ENCODE measurements around the gene MATK.

Gene MATK, protein sequence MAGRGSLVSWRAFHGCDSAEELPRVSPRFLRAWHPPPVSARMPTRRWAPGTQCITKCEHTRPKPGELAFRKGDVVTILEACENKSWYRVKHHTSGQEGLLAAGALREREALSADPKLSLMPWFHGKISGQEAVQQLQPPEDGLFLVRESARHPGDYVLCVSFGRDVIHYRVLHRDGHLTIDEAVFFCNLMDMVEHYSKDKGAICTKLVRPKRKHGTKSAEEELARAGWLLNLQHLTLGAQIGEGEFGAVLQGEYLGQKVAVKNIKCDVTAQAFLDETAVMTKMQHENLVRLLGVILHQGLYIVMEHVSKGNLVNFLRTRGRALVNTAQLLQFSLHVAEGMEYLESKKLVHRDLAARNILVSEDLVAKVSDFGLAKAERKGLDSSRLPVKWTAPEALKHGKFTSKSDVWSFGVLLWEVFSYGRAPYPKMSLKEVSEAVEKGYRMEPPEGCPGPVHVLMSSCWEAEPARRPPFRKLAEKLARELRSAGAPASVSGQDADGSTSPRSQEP

DNA sequence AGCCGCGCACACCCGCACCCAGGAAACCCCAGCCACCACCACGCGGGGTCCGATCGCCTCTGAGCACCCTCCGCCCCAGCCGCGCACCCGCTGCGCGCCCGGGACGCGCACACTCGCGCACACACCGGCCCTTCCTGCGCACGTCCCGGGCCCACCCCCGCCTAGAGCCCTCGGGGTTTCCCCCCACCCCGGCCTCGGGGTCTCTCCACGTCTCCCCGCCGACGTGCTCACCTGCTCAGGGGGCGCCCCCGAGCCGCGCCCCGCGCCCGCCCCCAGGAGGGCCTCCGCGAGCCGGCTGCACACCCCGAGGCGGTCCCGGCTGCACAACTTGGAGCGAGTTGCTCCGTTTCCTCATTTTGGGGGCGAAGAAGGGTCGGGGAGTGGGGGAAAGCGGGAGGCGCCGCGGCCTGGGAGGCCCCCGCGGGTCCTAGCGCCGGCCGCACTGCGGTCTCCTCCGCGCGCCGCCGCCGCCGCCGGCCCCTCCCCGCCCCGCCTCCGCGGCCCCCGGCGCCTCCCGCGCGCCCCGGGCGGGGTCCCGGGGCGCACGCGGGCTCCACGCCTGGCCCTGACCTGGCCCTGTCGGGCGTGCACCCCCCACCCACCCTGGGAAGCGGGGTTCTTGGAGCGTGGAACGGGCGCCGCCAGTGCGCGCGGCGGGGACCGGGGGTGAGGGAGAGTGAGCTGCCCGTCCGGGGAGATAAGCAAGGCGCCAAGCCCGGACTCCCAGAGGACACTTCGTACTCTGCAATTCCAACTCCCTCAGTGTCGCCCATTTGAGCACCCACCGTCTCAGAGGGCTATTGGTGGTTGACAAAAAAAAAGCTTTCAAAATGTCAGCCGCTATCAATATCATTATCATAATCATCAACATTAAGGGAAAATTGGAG, at the start of gene MATK:
MATK (minus strand) TSS at position 444 of the 887 bp plus-strand sequence. CDS start 1,246 bp downstream, outside the sequence.
- DNase-seq, result peak; percentile 54
- peak; percentile 50 for ATAC-seq

DNA sequence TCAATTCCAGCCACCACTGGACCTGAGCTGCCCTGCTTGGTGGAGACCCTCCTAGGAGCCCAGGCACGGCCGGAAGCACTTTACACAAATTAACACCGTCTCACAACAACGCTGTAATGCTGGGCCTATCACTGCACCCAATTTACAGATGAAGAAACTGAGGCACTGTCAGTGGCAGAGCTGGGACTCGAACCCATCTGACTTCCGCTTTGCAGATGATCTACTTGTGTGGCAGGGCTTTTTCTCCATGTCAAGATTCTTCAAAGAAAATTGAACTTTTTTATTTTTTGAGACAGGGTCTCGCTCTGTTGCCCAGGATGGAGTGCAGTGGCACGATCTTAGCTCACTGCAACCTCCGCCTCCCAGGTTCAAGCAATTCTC, 48.9 kb upstream of the MATK start:
- no peak for ATAC-seq
- DNase-seq, result no peak

DNA sequence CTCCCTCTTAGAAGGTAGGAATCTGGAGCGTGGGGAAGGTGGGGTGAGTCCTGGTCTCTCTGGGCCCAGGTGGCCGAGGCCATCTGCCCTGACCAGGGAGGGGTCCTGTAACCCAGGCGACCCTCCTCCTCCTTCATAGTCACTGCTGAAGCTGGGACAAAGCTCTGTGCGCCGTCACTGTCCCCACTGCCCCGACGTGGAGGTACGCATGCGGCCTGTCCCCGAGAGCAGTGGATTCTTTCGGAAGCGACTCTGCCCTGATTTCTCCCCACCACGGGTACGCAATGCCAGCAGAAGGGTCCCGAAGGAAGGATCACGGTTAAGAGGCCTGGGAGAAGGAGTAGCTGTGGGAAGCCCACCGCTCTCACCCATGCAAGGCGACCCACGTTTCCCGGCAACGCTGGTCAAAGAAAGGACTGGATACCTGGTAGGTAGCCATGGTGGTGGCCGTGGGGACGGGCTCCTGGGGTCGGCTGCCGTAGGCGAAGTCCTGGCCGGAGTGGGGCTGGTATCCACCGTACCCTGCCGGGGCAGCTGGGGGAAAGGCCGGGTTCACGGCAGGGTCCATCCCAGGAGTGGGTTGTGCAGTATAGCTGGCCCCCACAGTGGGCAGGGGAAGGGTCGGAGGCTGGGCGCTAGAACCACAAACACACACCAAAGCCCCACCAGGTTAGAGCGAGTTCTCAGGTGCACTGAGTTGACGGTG, 48.3 kb upstream of the MATK start:
- no peak for ATAC-seq
- DNase-seq, result no peak

- ATAC-seq, result no peak
These were observed 47.6 kb upstream of the MATK start for GRCh38 chr19:3833578-3834348.

GRCh38 chr19:3832001-3832400, 45.8 kb upstream of the MATK start:
- ATAC-seq (no peak), DNase-seq (no peak)

More at GRCh38 chr19:3833578-3834348, 47.6 kb upstream of the MATK start:
- no peak for DNase-seq

DNA sequence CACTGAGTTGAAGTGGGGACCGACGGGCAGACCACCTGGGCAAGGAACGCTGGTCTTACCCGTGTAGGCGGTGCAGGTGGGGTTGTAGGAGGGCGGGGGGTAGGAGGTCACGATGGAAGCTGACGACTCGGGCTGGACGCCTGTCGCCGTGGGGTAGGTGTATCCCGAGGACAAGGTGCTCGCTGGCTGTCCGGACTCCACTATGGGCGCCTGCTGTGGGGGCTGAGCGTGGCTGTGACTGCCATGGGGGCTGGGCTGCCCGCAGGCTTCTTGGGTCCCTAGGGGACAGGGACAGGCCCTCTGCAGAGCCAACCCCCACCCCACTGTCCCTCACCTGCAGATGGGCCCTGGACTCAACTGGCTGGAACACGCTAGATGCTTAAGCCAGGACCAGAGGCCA, 45.4 kb upstream of the MATK start:
- no peak for ATAC-seq

DNA sequence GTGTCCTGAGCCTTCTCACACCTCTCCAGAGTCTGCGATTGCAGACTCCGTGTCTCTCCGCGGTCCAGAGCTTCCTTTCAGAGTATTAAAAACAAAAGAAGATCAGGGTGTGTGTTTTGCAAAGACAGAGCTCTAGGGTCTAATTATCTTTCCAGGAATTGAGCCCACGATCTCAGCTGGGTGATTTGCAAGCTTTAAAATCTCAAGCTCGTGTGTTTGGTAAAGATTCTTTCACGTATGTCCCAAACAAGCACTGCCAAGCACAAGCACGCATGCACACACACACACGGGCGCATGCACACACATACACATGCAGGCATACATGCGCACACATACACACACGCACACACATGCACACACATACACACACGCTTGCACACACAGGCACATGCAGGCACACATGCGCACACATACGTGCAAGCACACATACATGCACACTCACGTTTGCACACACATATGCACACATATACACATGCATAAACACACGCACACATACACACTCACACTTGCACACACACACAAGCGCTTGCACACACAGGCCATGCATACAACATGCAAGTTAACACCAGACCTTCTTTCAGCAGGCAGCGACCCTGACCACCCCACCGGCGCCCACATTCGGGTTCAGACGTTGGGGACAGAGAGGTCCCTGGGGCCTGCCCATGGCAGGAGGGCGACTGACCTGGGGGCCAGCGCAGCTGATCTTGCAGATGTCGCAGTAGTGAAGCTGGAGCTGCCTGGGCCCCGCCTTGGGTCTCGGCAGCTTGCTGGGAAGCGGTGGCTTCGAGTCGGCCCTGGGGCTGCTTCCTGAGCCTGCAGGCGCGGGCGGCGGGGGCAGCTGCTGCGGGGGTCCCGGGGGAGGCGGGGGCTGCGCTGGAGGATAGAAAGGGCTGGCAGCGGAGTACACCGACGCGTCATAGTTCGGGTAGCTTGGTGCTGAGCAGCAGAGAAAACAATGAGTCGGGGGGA, 44.7 kb upstream of the MATK start:
- DNase-seq (no peak), ATAC-seq (no peak)

More for the DNA sequence above, 45.4 kb upstream of the MATK start:
- DNase-seq, result no peak

DNA sequence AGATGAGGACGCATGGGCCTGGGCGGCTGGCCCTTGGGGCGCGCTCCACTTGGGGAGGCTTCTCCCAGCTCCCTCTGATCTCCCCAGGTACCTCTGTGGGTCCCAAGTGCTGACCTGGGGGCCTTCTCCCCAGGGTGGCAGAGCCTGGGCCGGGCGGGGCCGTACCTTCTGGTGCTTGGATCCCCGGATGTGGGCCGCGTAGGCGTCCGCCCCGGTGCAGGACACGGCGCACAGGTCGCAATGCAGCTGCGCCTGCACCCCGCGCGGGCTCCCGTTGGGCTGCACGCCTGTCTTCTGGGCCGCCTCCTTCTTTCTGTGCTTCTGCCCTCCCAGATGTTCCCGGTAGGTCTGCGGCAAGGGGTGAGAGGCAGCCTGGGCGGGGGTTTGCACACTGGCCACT, 41.1 kb upstream of the MATK start:
- ATAC-seq, result no peak
- no peak for DNase-seq

- no peak for DNase-seq
These were observed 40.0 kb upstream of the MATK start for GRCh38 chr19:3826163-3826562.

DNA sequence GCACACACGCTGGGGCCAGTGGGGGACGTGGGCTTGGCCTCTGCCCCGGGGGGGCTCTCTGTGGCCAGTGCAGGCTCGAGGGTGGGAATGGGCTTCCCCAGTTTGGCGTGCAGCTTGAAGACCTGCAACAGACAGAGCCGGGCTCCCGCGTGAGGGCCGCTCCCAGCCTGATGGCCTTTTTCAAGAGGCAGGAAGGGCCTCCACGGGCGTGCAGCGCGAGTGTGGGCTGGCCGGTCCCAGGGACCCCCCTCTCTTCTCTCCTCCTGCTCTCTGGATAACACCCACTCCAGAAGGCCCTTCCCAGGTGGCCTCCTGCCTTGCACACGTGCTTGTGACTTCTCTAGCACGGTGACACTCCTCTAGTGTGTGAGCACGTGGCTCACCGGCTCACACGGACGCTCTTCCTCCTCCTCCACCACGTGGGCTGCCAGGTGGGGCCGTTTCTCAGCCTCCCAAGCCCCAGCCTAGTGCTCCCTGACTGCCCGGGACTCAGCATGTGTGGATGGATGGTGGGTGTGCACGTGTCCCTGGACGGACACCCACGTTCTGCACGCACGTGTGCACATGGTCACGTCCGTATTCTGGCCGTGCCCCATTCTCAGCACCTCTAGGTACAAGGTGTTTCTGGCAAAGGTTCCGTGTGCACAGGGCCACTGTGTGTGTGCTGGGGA, 39.2 kb upstream of the MATK start:
- ATAC-seq, result no peak
- DNase-seq, result no peak

More at GRCh38 chr19:3826163-3826562, 40.0 kb upstream of the MATK start:
- ATAC-seq, result no peak

GRCh38 chr19:3823350-3823713, 37.2 kb upstream of the MATK start:
- DNase-seq (no peak), ATAC-seq (no peak)

DNA sequence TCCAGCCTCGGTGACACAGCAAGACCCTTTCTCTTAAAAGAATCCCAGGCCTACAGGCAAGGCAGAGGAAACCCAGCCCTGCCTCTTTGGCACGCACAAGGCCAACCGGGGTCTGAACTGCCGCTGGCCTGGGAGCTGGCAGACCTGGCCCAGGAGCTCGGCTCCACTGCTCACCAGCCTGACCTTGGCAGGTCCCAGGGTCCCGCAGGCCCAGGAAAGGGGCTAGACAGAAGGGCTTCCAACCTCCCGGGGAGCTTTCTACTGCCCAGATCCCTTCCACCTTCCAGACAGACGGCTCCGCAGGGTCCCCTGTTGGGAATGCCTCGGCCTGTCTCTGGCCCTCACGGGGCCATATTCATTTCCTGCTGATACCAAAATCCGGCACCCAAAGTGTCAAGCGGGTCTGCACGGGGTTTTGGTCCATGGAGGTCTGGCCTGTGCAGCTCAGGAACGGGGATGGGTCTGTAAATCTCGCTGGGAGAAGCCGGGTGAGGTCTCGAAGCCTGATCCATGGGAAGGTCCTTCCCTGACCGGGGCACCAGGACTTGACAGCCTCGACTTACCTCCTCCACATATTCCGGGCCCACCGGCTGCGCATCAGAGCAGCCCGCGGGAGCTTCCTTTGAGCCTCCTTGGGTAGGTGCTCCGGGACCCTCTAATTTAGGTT, 36.6 kb upstream of the MATK start:
- ATAC-seq (no peak), DNase-seq (no peak)

DNA sequence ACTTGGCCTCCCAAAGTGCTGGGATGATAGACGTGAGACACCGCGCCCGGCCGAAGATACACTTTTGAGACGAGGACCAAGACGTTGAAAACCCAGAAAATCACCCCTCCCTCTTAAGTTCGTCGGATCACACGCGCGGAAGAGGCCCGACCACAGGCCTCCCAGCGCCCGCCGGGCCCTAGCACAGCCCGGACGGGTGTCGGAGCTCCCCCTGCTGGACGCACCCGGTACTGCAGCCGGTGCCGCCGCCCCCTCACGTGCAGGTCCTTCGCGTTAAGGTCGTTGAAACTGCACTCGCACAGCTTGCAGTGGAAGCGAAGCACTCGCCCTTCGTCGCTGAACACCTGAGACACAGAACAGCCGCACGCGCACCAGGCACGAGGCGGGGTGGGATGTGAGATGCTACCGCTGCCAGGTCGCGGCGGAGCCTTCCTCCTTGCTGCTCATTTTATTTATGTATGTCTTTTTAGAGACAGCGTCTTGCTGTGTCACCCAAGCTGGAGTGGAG, 35.7 kb upstream of the MATK start:
- ATAC-seq, result peak; percentile 72
- peak; percentile 94 for DNase-seq

GRCh38 chr19:3821156-3821555, 35.0 kb upstream of the MATK start:
- no peak for ATAC-seq

DNA sequence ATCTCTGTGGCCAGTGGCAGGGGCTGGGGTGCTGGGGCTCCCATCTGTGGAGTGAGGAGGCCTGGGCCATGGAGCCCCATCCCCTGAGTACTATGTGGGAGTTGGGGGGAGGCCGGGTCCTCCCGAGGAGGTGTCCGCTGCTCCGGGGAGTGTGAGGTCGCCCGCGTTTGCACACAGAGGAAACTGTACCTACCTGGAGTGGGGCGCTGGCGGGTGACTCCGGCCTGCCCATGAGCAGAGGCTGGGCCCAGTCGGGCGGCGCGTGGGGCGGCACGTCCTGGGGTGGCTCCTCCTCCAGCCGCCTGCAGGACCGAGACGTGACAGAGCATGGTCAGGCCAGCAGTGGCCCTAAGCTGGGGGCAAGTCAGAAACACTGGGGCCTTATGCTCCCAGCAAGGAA, 33.8 kb upstream of the MATK start:
- no peak for DNase-seq
- ATAC-seq, result no peak

More at GRCh38 chr19:3821156-3821555, 35.0 kb upstream of the MATK start:
- no peak for DNase-seq

DNA sequence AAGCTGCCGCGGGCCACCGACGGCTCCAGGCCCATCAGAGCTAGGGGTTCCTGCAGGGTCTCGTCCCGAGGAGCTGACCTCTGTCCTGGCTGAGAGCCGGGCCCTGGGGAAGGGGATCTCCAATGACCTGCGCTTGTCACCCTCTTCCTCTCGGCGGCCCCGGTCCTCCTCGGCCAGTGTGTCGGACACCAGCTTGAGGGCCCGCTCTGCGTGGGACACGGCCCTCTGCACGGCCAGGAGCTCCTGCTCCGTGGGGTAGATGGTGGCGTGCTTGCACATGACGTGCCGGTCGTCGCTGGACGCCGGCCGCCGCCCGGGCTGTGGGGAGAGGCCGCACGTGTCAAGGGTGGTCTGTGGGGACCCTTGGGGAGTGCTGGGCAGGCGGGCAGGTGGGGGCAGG, 32.7 kb upstream of the MATK start:
- ATAC-seq (no peak), DNase-seq (no peak)

DNA sequence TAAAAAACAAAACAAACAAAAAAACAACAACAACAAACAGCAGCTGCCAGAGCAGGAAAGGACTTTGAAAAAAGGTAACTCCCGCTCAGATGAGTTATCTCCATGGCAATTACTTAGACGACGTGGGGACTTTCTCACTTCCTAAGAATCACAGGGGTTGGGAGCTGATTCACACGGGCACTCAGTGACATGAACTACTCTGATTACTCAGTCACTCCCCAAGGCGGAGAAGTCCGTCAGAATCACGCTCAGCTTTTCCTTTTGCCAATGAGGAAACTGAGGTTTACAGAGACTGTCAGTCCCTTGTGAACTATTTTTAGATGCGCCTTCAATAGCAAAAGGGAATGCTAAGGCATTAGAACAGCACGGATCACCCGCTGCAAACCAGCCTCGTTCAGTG, 32.3 kb upstream of the MATK start:
- peak; percentile 75 for ATAC-seq
- DNase-seq, result peak; percentile 44

DNA sequence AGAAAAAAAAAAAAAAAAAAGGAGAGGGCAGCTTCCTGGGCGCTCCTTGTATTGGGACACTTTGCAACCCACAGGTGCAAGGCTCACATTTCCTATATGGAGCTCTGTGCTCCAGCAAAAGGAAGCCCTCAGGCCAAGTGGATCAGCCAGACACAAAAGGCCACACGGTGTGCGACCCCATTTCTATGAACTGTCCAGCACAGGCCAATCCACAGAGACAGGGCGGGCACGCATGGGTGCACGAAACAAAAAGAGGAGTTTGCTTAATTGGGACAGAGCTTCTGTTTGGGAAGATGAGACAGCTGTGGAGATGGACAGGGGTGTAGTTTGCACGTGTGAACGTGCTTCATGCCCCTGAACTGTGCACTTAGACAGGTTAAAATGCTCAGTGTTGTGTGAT, 31.6 kb upstream of the MATK start:
- no peak for ATAC-seq
- no peak for DNase-seq

All from stimulated activated naive CD8-positive, alpha-beta T cell treated with anti-CD3 and anti-CD28 coated beads, Interleukin-15, Interleukin-2, amounts not matched to agents 100 U/mL and 50 U/mL, for 24 hours (primary cell).